Measurements from ENCODE around the gene PHEX.

- TF ChIP-seq CTCF (IDR thresholded peaks at IDR 0.05; ENCODE audit: poor library complexity, severe bottlenecking) (no peak), POLR2AphosphoS5 (IDR thresholded peaks at IDR 0.05) (no peak), RAD21 (conservative IDR thresholded peaks at IDR 0.05) (no peak)
These were observed 49.5 kb downstream of the PHEX start for GRCh38 chrX:22081475-22082092.
